NCI-H748 treated with DMSO at 0.1 percent for 48 hours (cell line): Measurements from ENCODE around the gene GTF3A.

Experiments used
- DNase-seq: peaks from one replicate; lab custom pipeline; 2025; lab: John Stamatoyannopoulos, UW

GTF3A gene

GRCh38 chr13:27405546-27406134 is 18.8 kb upstream of the GTF3A start:
- DNase-seq: no peak

- DNase-seq: peak; percentile 98
Observed at GRCh38 chr13:27406178-27406939, 18.1 kb upstream of the GTF3A start.

GRCh38 chr13:27408074-27408473 is 16.3 kb upstream of the GTF3A start:
- DNase-seq: no peak

- no peak for DNase-seq
Observed at GRCh38 chr13:27409013-27409412, 15.4 kb upstream of the GTF3A start.

- DNase-seq: no peak
Observed at GRCh38 chr13:27411341-27411740, 13.1 kb upstream of the GTF3A start.

GRCh38 chr13:27415116-27415515 is 9.3 kb upstream of the GTF3A start:
- DNase-seq: no peak

- DNase-seq: no peak
Observed at GRCh38 chr13:27419328-27419727, 5.1 kb upstream of the GTF3A start.

GRCh38 chr13:27421101-27421871 is 3.1 kb upstream of the GTF3A start:
- DNase-seq: no peak

- DNase-seq: no peak
Observed at GRCh38 chr13:27423333-27423732, 1.1 kb upstream of the GTF3A start.

- DNase-seq: no peak
Observed at GRCh38 chr13:27425158-27425917, 919 bp downstream of the GTF3A start.

- DNase-seq: peak; percentile 84
Observed at GRCh38 chr13:27425918-27426630, 1.7 kb downstream of the GTF3A start.

- DNase-seq: no peak
Observed at GRCh38 chr13:27427641-27428040, 3.2 kb downstream of the GTF3A start.

GRCh38 chr13:27428160-27428559 is 3.7 kb downstream of the GTF3A start:
- DNase-seq: no peak

GRCh38 chr13:27432180-27432579 is 7.8 kb downstream of the GTF3A start:
- DNase-seq: no peak

GRCh38 chr13:27432611-27433210 is 8.3 kb downstream of the GTF3A start:
- DNase-seq: no peak

GRCh38 chr13:27437126-27437525 is 12.7 kb downstream of the GTF3A start:
- DNase-seq: no peak

- DNase-seq: no peak
Observed at GRCh38 chr13:27440408-27440807, 16.0 kb downstream of the GTF3A start.

GRCh38 chr13:27442071-27442647 is 17.7 kb downstream of the GTF3A start:
- DNase-seq: no peak

GRCh38 chr13:27442797-27443196 is 18.4 kb downstream of the GTF3A start:
- no peak for DNase-seq

GRCh38 chr13:27446986-27447583 is 22.7 kb downstream of the GTF3A start:
- DNase-seq: no peak
